ENCODE data around the gene CHN1.

The CHN1 gene

GRCh38 chr2:174812037-174812436, 193.1 kb downstream of the CHN1 start:
- no peak for DNase-seq

- no peak for DNase-seq
Observed at GRCh38 chr2:174807931-174808330, 197.2 kb downstream of the CHN1 start.

- DNase-seq = no peak
Observed at GRCh38 chr2:174805803-174806202, 199.4 kb downstream of the CHN1 start.

DNA sequence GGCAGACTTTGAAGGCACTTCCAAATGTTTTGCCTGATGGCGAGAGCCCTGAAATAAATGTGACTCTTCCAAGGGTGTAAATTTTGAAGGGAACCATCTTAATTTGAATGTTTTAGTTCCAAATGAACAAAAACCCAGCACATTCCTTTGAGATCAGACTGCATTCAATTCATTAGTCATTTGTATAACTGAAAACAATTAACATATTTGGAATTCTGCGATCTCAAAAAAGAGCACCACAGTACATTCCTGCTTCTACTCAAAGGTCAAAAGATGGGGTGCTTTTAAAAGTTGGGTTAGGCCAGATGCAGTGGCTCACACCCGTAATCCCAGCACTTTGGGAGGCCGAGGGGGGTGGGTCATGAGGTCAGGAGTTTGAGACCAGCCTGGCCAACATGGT, 202.7 kb downstream of the CHN1 start:
- no peak for DNase-seq

GRCh38 chr2:174800436-174801205, 204.6 kb downstream of the CHN1 start:
- DNase-seq = no peak

GRCh38 chr2:174798801-174799200, 206.4 kb downstream of the CHN1 start:
- DNase-seq = no peak

GRCh38 chr2:174797781-174798276, 207.4 kb downstream of the CHN1 start:
- no peak for DNase-seq

DNA sequence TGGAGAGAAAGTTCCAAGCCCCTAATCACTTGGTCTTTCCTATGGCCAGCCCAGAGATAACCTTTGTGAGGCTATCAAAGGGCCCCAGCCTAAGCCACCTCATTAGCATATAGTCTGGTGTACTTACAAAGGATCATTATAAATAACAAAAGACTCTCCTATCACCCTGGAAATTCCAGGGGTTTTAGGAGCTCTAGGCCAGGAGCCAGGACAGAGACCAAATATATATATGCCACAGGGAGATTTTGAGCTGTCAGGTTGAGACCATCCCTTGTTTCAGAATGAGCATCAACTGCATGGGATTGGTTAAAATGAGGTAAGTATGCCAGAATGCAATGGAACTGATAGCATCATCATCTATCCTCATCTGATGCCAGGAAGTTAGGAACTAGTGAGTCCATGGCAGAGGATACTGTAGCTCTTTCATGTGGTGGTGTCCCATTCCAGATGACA, 208.8 kb downstream of the CHN1 start:
- no peak for DNase-seq

GRCh38 chr2:174794851-174795374, 210.3 kb downstream of the CHN1 start:
- DNase-seq = no peak

DNA sequence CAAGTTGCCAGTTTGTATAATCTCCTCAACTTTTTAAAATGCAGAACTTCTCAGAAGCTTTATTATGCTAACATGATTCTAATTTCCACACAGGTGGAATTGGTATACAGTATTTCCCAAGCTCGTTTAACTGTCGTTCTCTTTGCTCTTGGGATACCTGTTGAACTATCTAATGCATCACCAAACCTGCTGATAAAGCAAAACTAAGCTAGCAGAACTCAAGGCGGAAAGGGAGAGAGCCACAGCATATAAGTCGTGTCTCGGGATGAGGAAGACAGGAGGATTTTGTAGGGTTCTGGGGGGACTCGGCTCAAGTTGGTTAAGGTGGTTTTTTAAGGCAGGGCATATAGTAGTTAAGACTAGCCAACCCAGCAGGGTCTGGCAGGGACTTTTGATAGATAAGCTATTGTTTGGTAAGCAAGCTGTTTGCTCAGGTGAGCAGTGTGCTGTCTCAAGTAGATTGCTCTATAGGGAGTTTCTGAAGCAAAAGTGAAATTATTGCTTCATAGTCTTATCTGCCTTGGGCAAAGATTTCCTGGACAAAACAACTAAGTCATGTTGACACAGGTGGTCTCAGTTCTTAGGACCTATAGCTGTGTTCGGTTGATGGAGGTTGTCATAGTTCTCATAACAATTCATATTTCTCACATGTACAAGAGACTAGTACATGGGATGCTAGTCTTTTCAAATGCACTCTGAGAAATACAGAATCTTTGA, 212.7 kb downstream of the CHN1 start:
- DNase-seq = no peak

DNA sequence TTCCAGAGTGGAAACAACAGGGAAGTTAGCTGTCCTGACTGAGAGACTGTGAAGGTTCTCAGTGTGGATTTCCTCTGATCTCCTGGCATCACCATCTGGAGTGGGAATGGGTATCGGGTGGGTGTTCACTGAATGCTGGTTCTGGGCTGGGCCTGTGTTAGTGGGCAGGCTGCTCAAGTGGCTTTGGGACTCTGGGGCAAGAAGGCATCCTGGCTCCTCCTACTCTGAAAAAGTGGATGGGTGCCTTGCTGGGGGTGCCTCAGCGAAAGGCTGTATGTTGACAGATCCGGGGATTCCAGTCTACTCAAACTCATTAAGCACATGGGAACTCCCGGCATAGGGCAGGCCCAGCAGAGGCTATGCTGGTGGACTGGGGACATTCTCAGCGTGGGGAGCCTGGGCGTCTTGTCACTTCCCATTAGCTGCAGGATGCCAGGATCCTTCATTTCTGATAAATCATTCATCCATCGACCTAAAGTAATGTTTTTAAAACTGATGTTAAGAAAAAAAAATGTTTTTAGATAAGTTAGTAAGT, 213.4 kb downstream of the CHN1 start:
- no peak for DNase-seq

DNA sequence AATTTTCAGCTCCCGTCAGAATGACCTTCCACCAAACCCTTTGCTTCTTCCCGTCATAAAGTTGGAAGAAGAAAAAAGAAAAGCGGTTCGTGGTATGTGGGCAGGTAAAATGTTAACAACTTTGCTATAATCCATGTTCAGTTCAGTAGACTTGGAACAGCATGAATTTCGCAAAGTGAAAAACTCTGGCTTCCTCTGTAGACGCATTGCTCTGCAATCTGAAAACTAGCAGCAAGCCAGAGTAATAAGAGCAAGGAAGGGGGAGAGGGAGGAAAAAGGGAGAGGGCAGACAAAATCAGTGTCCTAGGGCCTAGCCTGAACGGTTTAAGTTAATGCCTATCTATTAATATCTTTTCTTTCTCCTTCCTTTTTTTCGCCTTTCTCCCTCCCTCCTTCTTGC, 214.2 kb downstream of the CHN1 start:
- no peak for DNase-seq

DNA sequence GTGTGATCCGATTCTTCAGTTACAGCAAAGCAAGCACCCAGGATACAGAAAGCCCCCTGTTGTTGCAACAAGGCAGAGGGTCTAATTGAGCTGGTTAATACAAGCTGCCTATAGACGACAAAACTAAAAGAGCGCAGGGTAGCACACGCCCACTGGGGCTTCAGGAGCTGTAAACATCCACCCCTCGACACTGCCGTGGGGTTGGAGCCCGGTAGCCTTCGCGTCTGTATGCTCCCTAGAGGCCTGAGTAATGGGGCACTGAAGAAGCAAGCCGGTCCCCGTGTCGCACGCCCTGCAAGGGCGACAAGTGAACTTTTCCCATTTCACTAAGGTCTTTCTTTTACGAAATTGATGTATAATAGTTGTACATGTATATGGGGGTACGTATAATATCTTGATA, 216.2 kb downstream of the CHN1 start:
- no peak for DNase-seq

DNA sequence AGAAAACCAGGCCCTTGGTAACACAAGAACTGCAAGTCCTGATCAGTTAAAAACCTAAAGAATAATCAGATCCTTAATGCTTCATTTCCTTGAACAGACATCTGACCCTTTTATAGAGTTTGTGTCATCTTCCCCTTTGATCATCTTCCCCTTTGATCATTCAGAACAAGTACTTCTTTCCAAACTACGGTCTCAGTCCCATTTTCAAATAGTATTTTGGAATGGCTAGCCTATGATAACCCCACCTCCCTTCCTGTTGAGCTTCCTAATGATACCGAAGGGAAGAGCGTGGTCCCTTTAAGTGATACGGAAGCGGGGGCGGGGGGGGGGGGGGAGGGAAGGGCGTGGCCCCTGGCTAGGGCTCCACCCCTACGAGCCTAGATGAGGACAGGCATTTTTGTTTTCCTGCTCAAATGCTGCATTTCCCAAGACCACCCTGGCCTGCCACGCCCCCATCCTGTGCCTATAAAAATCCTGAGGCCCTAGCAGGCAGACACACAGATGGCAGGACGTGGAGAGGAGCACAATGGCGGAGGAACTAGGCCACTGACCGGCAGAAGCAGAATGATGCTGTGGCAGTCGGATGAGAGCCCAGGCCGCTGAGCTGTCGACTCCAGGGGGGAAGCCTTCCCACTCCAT, 216.8 kb downstream of the CHN1 start:
- no peak for DNase-seq

- DNase-seq = no peak
Observed at GRCh38 chr2:174787487-174788205, 217.5 kb downstream of the CHN1 start.

DNA sequence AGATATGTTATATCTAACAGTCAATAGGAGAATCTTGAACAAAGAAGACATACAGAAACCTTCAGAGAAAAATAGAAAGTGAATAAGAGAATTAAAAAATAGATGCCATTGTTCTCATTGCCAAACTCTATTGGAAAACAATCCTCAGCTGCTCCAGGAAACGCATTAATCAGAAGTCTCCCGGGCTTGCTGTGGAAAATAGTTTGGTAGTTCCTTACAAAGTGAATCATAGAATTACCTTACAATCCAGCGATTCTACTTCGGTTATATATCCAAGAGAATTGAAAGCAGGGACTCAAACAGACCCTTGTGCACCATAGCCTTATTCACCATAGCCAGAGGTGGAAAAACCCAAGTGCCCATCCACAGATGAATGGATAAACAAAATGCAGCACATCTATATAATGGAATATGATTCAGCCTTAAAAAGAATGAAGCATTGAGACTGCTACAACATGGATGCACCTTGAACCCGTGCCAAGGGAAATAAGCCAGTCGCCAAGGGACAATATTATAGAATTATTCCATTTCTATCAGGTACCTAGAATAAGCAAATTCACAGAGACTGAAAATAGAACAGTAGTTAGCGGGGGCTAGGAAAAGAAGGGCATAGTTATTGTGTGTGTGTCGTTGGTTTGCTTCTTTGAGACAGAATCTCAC, 219.0 kb downstream of the CHN1 start:
- no peak for DNase-seq

DNA sequence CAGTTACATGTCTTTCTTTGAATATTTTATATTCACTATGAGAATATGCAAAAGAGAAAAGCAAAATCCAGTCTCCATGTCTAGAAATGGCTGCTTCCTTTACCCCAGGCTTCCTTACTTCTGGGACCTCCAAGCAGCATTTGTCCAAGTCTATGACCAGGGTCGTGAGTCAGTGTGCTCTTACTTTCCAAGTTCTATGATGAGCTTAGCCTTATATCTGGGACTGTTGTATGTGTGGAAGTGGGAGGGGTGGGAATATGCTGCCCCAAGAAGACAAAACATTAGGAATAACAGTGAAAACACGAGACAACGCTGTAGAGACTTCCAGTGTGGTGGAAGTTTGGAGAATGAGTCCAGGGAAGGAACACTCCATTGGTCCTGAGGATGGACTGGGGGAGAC, 219.7 kb downstream of the CHN1 start:
- no peak for DNase-seq

DNA sequence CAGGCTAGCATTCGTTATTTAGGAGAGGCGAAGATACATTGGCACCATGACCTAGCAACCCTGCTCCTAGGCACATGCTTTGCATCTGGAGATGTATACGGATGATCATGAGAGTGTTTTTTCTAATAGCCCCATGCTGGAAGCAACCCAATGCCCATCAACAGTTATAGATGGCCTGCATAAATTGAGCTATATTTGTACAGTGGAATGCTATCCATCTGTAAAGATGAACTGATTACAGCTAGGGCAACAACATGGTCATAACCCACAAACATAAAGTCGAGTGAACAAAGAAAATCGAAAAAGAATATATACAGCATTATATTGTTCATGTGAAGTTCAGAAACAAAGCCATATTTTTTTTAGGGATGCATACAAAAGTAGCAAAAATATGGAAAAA, 220.3 kb downstream of the CHN1 start:
- no peak for DNase-seq

GRCh38 chr2:174784316-174784715, 220.9 kb downstream of the CHN1 start:
- DNase-seq = no peak

DNA sequence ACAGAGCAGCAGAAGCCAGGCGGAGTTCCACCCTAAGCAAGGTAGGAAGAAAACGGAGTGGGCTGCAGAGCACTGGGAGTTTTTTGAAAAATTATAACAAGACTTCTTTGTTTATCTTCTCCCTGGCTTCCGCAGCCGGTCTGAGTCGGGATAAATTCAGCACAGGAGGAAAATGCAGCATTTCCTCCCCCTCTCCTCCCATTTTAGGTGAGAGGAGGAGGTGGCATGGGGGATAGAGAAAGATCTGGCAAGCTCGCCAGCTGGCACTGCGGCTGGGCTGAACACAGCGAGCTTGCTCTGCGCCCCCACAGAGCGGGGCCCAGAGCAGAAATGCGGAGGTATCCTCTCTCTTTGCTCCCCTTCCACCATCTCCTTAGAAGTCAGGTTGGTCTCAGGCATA, 223.2 kb downstream of the CHN1 start:
- no peak for DNase-seq

DNA sequence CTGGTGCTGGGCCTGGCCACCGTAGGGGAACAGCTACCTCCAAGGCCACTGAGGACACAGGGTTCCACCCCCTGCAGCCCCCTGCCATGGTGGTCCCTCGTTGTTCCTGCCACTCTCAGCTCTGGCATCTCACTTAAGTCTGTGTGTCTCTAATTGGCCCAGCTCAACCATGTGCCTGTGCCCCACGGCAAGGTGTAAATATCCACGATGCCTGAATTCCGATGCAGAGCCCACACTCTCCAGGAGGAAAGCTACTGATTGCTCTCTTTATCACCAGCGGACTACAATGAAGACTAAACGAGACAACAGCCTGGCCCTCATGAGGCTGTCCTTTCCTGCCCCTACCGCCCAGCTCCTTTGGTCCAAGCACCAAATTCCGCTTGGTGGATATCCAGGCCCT, 223.9 kb downstream of the CHN1 start:
- no peak for DNase-seq

DNA sequence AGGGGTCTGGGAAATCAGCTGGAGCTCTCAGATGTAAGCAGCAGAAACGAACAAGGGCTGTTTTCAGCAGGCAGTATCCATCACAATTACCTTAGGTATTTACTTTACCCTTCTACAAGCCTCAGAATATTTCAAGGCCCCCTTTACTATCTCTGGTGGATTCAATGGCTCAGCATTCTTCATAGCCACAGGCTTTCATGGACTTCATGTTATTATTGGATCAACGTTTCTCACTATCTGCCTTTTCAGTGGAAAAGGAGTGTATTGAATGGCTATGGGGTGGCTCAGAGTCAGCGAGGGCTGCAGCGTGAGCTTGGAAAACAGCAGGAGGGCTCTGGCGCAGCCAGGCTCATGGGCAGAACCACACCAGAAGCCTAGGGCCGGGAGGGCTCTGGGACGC, 224.3 kb downstream of the CHN1 start:
- no peak for DNase-seq
